GM21576 (cell line): ENCODE data around the gene GHRL.

Experiments used
- ATAC-seq: cut with Tn5 transposase; IDR thresholded peaks from one replicate; pipeline ENCODE4 v1.9.1; 2021; ENCODE audit warnings: mild to moderate bottlenecking, moderate library complexity; ENCODE audit not compliant: unreplicated experiment

The GHRL gene

GRCh38 chr3:10292505-10293419, at the start of gene GHRL:
Gene GHRL, minus strand, starts transcription at chr3:10292947. Its CDS starts 2,767 bp downstream, at chr3:10290180.
- no peak for ATAC-seq

GRCh38 chr3:10341901-10342398, 49.2 kb upstream of the GHRL start:
- ATAC-seq, result no peak

DNA sequence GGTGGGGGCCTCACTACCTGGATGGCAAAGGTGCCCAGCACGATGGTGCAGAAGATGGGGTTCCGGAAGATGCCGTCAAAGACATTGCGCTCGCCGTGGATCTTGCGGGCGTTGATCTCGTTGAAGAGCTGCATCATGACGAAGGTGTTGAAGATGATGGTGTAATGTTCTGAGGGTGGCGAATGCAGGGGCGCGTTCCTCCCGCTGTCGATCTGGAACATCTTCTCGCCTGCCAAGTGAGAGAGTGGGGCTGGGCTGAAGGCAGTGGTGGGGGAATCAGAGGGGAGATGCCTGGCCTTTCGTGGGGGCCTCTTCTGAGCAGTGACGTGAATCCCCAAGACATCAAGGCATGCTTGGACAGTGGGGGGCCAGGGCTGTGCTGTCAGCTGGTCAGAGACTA, 47.7 kb upstream of the GHRL start:
- ATAC-seq, result no peak

GRCh38 chr3:10340046-10340445, 47.3 kb upstream of the GHRL start:
- no peak for ATAC-seq

DNA sequence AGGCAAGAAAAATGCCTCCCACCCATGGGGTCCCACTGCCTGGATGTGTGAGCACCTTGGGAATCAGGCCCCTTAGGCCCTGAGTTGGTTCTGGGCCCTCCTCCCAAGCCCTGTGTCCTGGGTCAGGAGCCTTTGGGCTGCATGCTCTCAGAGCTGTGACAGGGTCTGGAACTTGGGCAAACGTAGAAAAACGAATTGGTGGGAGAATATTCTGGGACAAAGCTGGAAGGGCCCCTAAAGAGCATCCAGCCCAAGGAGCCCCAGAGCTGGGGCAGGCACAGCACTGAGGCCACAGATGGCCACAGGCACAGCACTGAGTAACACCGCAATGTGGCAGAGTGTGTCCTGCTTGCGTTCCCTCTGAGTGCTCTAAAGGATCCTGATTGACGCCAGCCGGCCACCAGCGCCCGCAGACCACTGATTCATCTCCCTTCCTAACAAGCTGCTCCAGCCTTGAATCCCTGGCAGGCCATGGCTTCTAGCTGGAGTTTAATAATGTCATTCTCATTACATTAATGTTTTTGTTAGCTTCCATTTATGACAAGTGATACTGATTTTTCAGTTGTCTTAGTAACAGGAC, 46.7 kb upstream of the GHRL start:
- no peak for ATAC-seq

DNA sequence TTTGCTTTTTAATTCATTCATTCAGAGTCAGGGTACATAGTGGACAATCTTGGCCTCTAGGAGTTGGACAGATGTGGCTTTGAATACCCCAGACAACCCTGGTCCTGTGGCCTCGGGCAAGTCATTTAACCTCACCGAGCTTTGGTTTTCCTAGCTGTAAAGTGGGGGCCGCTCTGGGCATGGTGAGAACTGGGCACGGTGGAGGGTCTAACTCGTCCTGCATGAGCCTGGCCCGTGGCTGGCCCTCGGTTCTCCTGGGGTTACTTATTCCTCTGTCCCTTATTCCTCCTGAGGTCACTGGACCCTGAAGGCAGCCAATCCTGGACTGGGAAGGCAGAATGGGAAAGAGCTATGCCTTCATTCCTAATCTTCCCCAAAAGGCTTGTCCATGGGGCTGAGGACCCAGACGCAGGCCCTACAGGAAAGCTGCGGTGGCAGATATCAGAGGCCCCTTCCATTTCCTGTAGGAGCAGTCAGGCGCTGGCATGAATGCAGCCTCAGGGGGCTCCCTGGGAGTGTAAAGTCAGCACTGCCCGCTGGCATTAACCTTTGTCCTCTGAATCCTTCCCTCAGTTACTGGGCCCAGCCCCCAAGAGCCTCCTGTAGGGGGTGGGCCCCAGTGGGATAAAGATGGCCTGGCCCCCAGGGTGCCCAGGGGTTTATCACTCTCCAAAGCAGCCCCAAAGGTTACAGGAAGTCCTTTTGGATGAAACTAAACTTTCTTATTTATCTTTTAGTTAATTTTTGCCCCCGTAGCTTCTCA, 46.0 kb upstream of the GHRL start:
- ATAC-seq, result no peak

- ATAC-seq, result no peak
These were observed 45.4 kb upstream of the GHRL start for GRCh38 chr3:10338164-10338470.

DNA sequence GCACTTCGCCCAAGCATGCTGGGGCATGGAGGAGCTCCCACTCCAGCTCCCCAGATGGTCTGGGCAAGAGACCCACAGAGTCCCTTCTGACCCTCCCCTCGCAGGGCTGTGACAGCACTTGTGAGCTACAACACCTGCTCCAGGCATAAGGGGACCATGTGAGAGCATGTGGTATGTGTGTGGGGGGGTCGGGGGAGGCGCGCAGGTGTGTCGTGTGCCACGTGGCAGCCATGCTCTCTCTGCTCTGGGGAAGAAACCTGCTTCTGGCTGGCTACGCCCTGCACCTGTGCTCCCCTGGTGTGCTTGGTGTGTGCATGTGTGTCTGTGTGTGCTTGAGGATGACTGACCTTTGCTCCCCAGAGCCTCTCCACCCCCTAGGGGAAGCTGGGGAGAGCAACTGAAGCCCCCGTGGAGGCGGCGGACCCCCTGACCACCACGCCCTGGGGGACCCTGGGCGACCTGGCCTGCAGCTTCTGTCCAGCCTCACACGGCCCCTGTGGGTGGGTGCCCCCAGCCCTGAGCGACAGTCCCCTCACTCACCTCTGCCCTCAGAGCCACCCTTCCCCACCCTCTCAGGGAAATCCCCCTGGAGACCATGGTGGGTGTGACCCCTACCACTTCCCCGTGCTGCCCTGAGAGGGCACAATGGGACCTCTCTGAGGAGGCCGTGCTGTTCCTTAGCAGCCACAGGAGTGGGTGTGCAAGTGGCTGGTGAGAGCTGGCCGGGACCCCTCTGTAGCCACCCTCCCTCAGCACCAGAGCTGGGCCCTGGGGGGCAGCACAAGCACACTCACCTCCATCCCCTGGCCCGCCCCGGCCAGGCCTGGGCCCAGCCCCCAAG, 44.8 kb upstream of the GHRL start:
- ATAC-seq, result no peak

- ATAC-seq, result no peak
These were observed 44.0 kb upstream of the GHRL start for GRCh38 chr3:10336761-10337160.

GRCh38 chr3:10335871-10336622, 43.3 kb upstream of the GHRL start:
- ATAC-seq, result no peak

GRCh38 chr3:10335190-10335738, 42.5 kb upstream of the GHRL start:
- ATAC-seq, result no peak

DNA sequence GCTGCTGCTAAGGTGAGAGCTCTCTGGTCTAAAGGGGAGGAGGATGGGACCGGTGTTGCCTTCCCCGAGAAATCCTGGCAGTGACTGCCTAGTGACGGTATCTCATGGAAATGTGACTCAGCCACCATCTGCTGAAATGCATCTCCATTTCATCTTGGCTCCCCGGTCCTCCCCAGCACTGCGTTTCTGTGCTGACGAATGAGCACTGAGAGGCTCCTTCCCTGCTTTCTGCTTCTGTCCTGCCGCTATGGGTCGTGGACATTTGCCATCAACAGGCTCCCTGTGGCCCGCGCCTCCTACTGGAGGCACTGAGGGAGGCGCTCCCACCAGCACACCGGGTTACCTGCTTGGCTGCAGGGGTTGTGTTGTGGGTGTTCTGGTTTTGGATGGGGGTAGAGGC, 41.7 kb upstream of the GHRL start:
- no peak for ATAC-seq

- no peak for ATAC-seq
These were observed 41.3 kb upstream of the GHRL start for GRCh38 chr3:10334042-10334441.

GRCh38 chr3:10333349-10333650, 40.6 kb upstream of the GHRL start:
- no peak for ATAC-seq

GRCh38 chr3:10332481-10333348, 40.0 kb upstream of the GHRL start:
- ATAC-seq, result no peak

DNA sequence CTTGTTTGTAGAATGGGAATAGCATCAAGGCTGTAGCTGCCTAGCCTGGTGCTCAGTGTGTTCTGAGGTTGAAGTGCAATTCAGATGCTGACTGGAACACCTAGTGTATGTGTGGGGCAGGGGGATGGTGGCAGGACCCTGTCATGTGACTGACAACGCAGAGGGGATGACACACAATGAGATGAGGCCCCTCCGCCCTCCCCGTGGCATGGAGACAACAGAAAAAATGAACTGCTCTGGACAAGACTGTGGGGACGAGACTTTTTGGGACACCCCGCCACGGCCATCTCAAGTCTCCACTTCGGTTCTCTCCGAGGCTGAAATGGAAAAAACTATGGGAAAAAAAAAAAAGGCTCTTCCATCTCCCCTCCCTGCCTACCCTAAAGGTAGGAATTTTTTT, 38.6 kb upstream of the GHRL start:
- ATAC-seq, result no peak

DNA sequence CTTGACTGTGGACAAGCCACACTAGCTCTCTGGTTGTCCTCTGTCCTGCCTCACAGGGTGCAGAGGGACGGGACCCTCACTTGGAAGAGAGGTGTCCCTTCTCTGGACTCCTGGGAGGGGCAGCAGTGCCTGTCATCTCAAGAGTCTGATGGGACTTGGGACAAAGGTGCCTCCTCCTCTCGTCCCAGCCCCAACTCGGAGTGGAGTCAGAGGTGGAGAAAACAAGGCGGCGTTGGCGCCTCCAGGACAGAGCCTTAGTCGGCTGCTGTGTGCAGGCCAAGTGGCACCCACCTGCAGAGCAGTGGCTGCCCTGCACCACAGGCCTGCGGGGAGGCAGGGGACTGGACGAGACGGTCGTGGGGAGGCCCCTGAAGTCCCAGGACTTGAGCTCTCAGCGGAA, 37.6 kb upstream of the GHRL start:
- ATAC-seq, result no peak

- no peak for ATAC-seq
These were observed 36.8 kb upstream of the GHRL start for GRCh38 chr3:10329495-10330015.
